GOT3 (cell line): ENCODE data around the gene SFMBT2.

Source experiments
- DNase-seq: peaks from one replicate; lab custom pipeline; 2025; ENCODE audit warnings: mixed read lengths; lab: John Stamatoyannopoulos, UW

Gene SFMBT2

GRCh38 chr10:7425691-7426090 is 14.9 kb upstream of the SFMBT2 start:
- DNase-seq, result no peak

GRCh38 chr10:7424919-7425318 is 14.1 kb upstream of the SFMBT2 start:
- DNase-seq, result no peak

GRCh38 chr10:7424315-7424714 is 13.5 kb upstream of the SFMBT2 start:
- no peak for DNase-seq

GRCh38 chr10:7423521-7423920 is 12.7 kb upstream of the SFMBT2 start:
- no peak for DNase-seq

- DNase-seq, result no peak
Measured at GRCh38 chr10:7421526-7421925, 10.7 kb upstream of the SFMBT2 start.

- no peak for DNase-seq
Measured at GRCh38 chr10:7419998-7420397, 9.2 kb upstream of the SFMBT2 start.

GRCh38 chr10:7417807-7418206 is 7.0 kb upstream of the SFMBT2 start:
- no peak for DNase-seq

GRCh38 chr10:7417103-7417623 is 6.3 kb upstream of the SFMBT2 start:
- no peak for DNase-seq

- no peak for DNase-seq
Measured at GRCh38 chr10:7414766-7415165, 3.9 kb upstream of the SFMBT2 start.

- no peak for DNase-seq
Measured at GRCh38 chr10:7412928-7413282, 2.1 kb upstream of the SFMBT2 start.

GRCh38 chr10:7412237-7412927 is 1.5 kb upstream of the SFMBT2 start:
- DNase-seq, result no peak

- DNase-seq, result no peak
Measured at GRCh38 chr10:7411671-7412128, 866 bp upstream of the SFMBT2 start.

- DNase-seq, result no peak
Measured at GRCh38 chr10:7410301-7410861, 453 bp downstream of the SFMBT2 start.

- no peak for DNase-seq
Measured at GRCh38 chr10:7409732-7410168, 1.1 kb downstream of the SFMBT2 start.

- no peak for DNase-seq
Measured at GRCh38 chr10:7409045-7409731, 1.6 kb downstream of the SFMBT2 start.

GRCh38 chr10:7408291-7409044 is 2.4 kb downstream of the SFMBT2 start:
- DNase-seq, result no peak

GRCh38 chr10:7407368-7408290 is 3.2 kb downstream of the SFMBT2 start:
- no peak for DNase-seq

GRCh38 chr10:7406712-7407333 is 4.0 kb downstream of the SFMBT2 start:
- DNase-seq, result no peak

GRCh38 chr10:7405637-7406036 is 5.2 kb downstream of the SFMBT2 start:
- DNase-seq, result no peak

- DNase-seq, result no peak
Measured at GRCh38 chr10:7403620-7404019, 7.2 kb downstream of the SFMBT2 start.

- DNase-seq, result no peak
Measured at GRCh38 chr10:7401782-7402181, 9.1 kb downstream of the SFMBT2 start.
